ENCODE data around the gene LPCAT3.
"Not testable (repeated sequence)": the region's sequence is repeated elsewhere in the genome, so short reads cannot be mapped to it uniquely, and the experiment has no call there.

The LPCAT3 gene

GRCh38 chr12:7038591-7038990, 20.3 kb upstream of the LPCAT3 start:
- TF ChIP-seq REST (IDR thresholded peaks at IDR 0.05; ENCODE audit: insufficient replicate concordance, low read depth), result no peak
- TF ChIP-seq GABPA (IDR thresholded peaks at IDR 0.05; ENCODE audit: low read depth), result no peak
- TF ChIP-seq SPI1 (IDR thresholded peaks at IDR 0.05; ENCODE audit: borderline replicate concordance, low read depth), result no peak
- TF ChIP-seq POLR2AphosphoS5 (IDR thresholded peaks at IDR 0.05; ENCODE audit: low read depth), result no peak
- TF ChIP-seq CTCF (IDR thresholded peaks at IDR 0.05; ENCODE audit: insufficient read depth, low read length), result no peak
- H3K27me3 ChIP-seq (ENCODE audit: insufficient read depth, poor library complexity, severe bottlenecking), result no peaks in the 10 kb centered on the region
- H3K4me3 ChIP-seq (replicated peaks; ENCODE audit: insufficient read depth, low read length), result no peak overlapping the region
- DNase-seq (ENCODE audit: low read depth in 1 of 2, low spot score in 1 of 2), result no peak
- no peak overlapping the region for H3K27ac ChIP-seq (replicated peaks)

- H3K27ac ChIP-seq (replicated peaks); DNase-seq (ENCODE audit: low read depth in 1 of 2, low spot score in 1 of 2); H3K27me3 ChIP-seq (ENCODE audit: insufficient read depth, poor library complexity, severe bottlenecking); H3K4me3 ChIP-seq (replicated peaks; ENCODE audit: insufficient read depth, low read length): not testable (repeated sequence)
Measured at GRCh38 chr12:7037411-7037810, 19.1 kb upstream of the LPCAT3 start.

- DNase-seq (ENCODE audit: low read depth in 1 of 2, low spot score in 1 of 2), result no peak
- TF ChIP-seq POLR2AphosphoS5 (IDR thresholded peaks at IDR 0.05; ENCODE audit: low read depth), result no peak
- no peak for TF ChIP-seq SPI1 (IDR thresholded peaks at IDR 0.05; ENCODE audit: borderline replicate concordance, low read depth)
- TF ChIP-seq REST (IDR thresholded peaks at IDR 0.05; ENCODE audit: insufficient replicate concordance, low read depth), result no peak
- no peak for TF ChIP-seq GABPA (IDR thresholded peaks at IDR 0.05; ENCODE audit: low read depth)
- no peak for TF ChIP-seq CTCF (IDR thresholded peaks at IDR 0.05; ENCODE audit: insufficient read depth, low read length)
- no peaks in the 10 kb centered on the region for H3K27me3 ChIP-seq (ENCODE audit: insufficient read depth, poor library complexity, severe bottlenecking)
Measured at GRCh38 chr12:7035463-7035862, 17.2 kb upstream of the LPCAT3 start.

GRCh38 chr12:7034464-7034863, 16.2 kb upstream of the LPCAT3 start:
- H3K4me3 ChIP-seq (replicated peaks; ENCODE audit: insufficient read depth, low read length), result no peak overlapping the region
- TF ChIP-seq GABPA (IDR thresholded peaks at IDR 0.05; ENCODE audit: low read depth) (no peak), POLR2AphosphoS5 (IDR thresholded peaks at IDR 0.05; ENCODE audit: low read depth) (no peak), CTCF (IDR thresholded peaks at IDR 0.05; ENCODE audit: insufficient read depth, low read length) (no peak), SPI1 (IDR thresholded peaks at IDR 0.05; ENCODE audit: borderline replicate concordance, low read depth) (no peak), REST (IDR thresholded peaks at IDR 0.05; ENCODE audit: insufficient replicate concordance, low read depth) (no peak)
- H3K27me3 ChIP-seq (ENCODE audit: insufficient read depth, poor library complexity, severe bottlenecking), result no peaks in the 10 kb centered on the region
- DNase-seq (ENCODE audit: low read depth in 1 of 2, low spot score in 1 of 2), result no peak
- H3K27ac ChIP-seq (replicated peaks), result no peak overlapping the region

More at GRCh38 chr12:7035463-7035862, 17.2 kb upstream of the LPCAT3 start:
- Histone ChIP-seq H3K27ac (replicated peaks) (no peak overlapping the region), H3K4me3 (replicated peaks; ENCODE audit: insufficient read depth, low read length) (no peak overlapping the region)

Data from HL-60 (cell line).